Measurements from ENCODE around the gene WNT7A.

Gene WNT7A

DNA sequence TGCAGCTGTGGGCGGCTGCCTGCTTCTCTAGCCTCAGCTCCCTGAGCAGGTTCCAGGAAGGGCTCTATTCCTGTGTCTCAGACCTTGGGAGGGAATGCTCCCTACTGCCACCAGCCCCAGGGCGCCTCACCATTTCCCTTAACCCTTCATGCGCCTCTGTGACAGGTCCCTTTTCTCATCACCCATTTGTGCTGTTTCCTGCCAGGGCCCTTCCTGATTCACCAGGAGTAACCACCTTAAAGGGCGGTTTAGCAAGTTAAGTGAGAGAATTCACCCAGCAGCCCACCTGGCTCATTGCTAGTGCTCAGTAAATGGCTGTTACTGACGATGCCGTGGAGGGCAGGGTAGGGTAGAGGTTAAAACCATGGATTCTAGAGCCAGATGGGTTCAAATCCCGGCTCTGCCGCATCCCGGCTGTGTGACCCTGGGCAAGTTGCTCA is 87.8 kb downstream of the WNT7A start:
- no peak for DNase-seq (ENCODE audit: low read depth)

DNA sequence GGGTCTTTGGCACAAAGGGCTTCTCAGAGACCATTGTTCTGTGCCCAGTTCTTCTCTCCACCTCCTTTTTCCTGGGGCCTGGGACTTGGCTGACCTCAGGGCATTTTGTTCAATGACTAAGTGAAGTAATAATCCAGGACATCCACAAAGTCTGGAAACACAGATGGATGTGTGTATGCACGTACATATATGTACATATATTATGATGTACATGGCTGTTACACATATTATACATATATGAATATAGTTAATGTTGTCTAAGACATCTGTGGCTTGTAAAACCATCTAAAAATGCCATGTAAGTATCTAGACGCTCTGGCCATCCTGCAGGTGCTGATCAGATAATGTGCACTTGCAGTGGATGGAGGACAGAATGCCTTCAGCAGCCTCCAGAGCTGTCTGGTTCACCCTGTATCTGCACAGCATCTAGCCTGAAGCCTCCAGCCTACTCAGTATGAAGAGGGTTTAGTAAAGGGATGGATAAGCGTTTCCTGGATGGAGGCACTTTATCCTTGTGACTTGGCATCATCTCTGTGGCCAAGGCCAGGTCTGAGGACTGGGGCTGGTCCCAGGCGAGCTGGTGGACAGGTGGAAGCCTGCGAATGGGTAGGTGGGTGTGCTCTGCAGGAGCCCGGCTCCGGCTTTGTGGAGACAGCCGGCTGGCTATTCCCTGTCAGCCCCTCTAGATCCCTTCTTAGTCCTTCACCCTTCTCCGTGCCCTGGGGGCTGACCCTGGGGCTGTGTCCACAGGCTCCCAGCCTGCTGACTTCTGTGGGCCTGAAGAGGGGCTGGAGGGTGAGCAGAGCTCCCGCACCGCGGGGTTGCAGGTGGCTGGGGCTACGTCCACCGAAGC is 88.4 kb downstream of the WNT7A start:
- no peak for DNase-seq (ENCODE audit: low read depth)

- DNase-seq (ENCODE audit: low read depth) = no peak
Observed at GRCh38 chr3:13790376-13791197, 89.3 kb downstream of the WNT7A start.

DNA sequence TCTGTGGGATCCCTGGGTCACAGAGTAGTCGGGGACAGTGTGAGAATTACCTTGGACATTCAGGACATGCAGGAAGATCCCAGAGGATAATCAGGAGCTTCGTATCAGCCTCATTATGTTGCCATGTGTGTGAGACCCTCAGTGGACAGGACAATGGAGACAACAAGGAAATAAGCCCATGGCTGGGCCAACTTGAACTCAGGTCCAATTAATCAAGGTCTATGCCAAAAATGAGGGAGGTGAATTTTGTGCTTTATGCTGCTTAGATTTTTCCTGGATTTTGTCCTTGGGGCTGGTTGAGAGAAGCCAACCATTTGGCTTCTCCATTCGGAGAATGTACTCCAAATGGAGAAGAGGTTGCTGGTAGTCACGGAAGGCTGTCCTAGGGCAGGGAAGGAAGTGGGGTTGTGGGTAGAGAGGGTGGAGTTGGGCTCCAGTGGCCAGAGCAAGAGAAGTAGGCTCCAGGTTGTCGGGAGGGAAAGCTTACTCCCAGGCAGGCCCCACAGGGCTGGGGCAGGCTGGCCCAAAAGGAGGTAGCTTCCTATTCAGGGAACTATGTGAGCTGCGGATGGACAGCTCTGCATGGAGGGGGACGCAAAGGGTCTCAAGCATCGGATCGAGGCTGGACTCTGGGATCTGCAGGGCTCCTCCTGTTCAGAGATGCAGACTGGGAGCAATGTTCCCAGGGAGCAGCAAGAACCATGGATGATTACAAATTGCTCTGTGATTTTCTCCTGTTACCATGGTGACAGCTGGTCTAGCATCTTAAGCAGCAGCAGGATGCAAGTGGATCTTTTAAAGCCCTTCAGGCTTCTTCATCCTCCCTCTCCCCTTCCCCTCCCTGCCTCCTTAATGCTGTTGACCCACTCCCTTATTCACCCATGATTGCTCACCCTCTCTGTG is 91.1 kb downstream of the WNT7A start:
- no peak for DNase-seq (ENCODE audit: low read depth)

- no peak for DNase-seq (ENCODE audit: low read depth)
Observed at GRCh38 chr3:13787533-13788132, 92.2 kb downstream of the WNT7A start.

DNA sequence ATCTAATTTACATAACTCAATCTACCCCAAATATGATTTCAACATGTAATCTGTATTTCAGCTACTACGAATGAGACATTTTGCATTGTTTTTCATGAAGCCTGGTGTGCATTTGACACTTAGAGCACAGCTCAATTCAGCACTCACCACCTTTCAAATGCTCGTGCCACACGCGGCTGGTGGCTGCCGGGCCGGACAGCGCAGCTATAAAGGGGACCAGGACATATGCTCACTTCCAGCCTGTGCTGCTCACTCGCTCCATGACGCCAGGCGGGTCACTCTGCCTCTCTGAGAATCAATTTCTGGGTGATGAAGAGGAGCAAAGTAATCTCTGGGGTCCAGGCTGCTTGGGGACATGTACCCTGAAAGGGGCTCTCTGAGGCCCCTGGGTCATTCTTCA is 93.1 kb downstream of the WNT7A start:
- no peak for DNase-seq (ENCODE audit: low read depth)

DNA sequence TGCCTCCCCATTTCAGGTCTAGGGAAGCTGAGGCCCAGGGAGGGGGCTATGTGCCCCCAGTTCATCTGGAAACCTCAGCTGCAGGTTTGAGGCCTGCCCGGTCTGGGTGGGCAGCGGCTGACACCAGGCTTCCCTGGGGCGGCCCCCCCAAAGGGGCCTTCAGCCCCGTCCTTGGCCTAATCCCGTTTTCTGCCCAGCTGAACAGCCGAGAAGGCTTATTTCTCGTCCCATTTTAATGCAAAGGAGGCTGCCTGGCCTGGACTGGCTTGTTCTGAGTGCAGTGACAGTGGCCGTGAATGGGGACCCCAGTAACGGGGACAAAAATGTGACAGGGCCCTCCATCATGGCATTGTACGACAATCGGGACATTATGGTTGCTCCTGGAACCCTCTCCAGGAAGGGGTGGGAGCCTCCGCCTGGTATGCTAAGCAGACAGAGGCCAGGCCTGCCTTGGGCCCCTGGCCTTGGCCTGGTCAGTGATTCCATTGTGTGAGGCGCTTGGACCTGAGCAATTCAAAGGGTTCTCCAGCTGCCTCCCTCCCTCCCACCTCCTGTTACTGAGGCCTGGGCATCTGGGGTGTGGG is 93.9 kb downstream of the WNT7A start:
- DNase-seq (ENCODE audit: low read depth) = no peak

- DNase-seq (ENCODE audit: low read depth) = no peak
Observed at GRCh38 chr3:13785351-13785750, 94.5 kb downstream of the WNT7A start.

- DNase-seq (ENCODE audit: low read depth) = no peak
Observed at GRCh38 chr3:13783476-13783875, 96.4 kb downstream of the WNT7A start.

GRCh38 chr3:13782501-13782900 is 97.4 kb downstream of the WNT7A start:
- no peak for DNase-seq (ENCODE audit: low read depth)

DNA sequence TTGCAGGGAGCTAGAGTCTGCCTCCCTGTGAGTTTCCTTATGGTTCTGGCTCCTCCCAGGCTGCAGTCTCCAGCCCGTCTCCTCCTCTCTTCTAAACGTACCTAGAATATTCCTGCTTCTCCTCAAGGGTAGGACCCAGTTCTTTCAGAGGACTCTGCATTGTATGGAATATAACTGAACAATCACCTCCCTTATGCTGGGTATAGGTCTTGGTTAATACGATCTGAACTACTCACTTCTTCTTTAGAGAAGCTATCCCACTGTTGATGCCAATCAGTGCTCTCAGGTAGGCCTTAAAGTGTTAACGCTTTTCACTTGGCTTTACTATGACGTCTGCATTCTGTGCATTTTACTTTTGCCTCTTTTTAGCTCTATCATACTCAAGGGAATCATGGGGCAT is 98.5 kb downstream of the WNT7A start:
- DNase-seq (ENCODE audit: low read depth) = no peak

- no peak for DNase-seq (ENCODE audit: low read depth)
Observed at GRCh38 chr3:13780432-13781176, 99.3 kb downstream of the WNT7A start.

DNA sequence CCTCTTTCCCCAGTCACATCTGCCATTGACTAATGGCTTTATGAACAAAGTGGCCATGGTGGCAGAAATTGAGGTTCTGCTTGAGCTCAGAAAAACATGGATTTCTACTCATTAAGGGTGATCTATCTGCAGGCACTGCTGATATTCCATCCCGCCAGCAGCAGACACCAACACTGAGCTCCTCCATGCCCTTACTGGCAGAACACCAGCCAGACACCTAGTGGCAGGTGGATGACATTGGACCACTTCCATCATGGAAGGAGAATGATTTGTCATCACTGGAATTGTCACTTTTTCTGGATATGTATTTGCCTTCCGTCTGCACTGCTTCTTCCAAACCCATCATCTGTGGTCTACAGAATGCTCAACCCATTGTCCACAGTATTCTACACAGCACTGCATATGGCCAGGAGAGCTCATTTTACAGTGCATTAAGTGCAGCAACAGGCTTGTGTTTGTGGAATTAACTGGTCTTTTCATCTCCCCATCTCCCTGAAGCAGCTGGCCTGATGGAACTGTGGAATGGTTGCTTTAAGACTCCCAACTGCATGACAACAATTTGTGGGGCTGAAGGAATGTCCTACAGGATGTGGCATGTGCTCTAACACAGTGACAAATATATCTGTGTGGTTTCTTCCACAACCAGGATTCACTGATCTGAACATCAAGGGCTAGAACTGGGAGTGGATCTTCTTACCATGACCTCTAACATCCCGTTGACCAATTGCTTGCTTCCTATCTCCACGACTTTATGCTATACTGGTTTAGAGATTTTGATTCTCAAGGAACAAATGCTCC is 103.4 kb downstream of the WNT7A start:
- DNase-seq (ENCODE audit: low read depth) = no peak

DNA sequence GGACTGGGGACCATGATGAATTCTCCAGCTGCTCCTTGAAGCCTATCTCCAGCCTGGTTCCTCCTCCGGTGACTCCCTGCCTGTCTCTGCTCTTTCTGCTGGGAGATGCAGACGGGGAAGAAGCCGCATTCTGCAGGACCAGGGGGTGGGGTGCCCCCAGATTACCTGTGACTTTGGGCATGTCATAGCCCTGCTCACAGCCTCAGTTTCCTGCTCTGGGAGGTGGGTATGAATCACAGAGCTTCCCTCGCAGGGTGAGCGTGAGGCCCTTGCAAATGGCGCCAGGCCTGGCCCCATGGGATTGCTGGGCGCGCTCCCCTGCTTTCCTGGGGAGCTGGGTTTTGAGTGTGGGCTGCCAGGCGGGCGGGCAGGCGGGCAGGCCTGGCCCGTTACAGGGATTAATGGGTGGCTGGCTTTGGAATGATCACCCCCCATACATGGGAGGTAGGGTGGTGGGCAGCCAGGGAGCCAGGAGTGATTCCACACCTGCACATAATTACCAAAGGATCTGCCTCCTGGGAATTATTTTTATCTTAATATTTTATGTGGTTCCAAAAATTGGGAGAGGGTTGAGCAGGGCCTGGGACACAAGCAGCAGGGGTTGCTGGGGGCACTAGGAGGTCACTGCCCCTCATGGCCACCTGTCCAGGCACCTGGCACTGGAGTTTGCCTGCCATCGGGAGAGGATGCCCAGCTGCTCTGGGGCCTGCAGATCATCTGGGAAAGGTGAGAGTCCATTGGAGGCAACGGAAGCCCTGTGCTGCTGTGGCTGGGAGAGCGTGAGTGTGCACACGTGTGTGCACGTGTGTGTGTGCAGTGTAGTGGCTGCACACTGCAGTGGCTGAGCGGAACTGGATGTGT is 106.8 kb downstream of the WNT7A start:
- DNase-seq (ENCODE audit: low read depth) = no peak

DNA sequence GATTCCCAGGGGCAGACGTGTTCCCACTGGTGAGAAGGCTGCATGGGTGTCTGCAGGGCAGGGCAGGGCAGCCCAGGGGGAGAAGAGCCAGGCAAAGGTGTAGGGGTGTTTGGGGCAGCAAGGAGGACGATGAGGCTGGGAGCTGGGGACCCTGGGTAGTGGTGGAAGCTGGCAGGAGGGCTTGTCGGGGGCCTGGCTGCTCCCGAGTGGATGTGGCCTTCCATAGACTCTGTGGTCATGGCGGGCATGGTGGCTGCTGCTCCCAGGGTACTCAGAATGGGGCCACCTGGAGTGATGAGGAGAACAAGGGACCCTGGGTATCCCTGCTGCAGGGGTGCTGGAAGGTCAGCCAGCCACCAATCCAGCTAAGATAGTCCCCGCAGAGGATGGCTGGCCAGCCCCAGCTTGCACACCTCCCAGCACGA is 107.5 kb downstream of the WNT7A start:
- DNase-seq (ENCODE audit: low read depth) = no peak

DNA sequence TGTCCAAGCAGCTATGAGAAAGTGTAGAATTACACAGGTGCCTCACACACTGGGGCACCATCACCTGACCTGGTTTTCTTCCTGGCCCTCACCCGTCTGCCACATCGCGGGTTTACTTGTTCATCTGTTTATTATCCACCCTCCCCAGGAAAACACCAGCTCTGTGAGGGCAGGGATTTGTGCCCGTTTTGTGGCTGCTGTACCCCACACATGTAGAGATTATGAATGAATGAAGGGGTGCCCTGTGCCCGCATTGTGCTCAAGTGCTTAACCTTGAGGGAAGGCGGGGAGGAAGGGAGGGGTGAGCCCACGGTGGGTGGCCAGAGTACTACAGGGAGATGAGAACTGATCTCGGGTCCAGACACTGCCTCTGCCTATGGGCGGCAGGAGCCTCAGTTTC is 108.4 kb downstream of the WNT7A start:
- DNase-seq (ENCODE audit: low read depth) = no peak

GRCh38 chr3:13770170-13771169 is 109.4 kb downstream of the WNT7A start:
- no peak for DNase-seq (ENCODE audit: low read depth)

DNA sequence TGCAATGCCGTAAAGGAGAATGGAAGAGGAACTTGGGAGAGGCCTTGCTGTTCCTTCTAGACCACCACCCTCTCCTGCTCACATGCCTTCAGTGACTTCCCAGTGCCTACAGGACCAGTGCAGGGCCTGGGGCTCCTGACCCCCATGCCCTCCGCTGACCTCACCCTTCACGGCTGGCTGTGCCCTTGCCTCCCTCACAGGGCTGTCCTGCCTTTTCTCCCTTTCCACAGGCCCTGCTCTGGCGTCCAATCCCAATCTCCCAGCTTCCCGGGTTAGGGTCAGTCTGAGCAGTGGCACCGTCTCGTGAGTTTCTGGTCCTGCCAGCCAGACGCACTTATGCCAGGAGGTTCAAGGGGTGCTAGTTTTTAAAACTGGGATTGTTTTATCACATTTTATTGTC is 110.4 kb downstream of the WNT7A start:
- no peak for DNase-seq (ENCODE audit: low read depth)

Data from activated T-cell treated with anti-CD3 and anti-CD28 coated beads for 48 hours (primary cell).